Measurements from ENCODE around the gene EIF4A3. TPM values are rescaled to one million over a fixed set of nuclear protein-coding genes. Genes with fewer than 3 reads are reported as not detected.

Gene EIF4A3
- total and polyA plus RNA-seq, 10 of the 15 experiments (the other 5 are each of a cell fraction or from before 2014, with no cell fraction given) = 53.3 to 225 (median 103) TPM

DNA sequence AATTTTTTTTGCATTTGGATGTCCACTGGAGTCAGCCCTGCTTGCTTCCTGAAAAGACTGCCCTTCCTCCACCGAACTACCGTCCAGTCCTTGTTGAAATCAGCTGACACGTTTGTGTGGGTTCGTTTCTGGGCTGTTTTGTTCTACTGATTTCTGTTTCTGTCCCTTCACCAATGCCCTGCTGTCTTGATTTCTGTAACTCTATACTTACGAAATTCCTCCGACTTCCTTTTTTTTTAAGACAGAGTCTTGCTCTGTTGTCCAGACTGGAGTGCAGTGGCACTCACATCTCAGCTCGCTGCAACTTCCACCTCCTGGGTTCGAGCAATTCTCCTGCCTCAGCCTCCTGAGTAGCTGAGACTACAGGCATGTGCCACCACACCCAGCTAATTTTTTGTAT is 54.0 kb downstream of the EIF4A3 start (continued):
- no peak for TF ChIP-seq DPF2 (IDR thresholded peaks at IDR 0.05)
- no peak for TF ChIP-seq IKZF1 (conservative IDR thresholded peaks at IDR 0.05)
- TF ChIP-seq, protein P1, sequence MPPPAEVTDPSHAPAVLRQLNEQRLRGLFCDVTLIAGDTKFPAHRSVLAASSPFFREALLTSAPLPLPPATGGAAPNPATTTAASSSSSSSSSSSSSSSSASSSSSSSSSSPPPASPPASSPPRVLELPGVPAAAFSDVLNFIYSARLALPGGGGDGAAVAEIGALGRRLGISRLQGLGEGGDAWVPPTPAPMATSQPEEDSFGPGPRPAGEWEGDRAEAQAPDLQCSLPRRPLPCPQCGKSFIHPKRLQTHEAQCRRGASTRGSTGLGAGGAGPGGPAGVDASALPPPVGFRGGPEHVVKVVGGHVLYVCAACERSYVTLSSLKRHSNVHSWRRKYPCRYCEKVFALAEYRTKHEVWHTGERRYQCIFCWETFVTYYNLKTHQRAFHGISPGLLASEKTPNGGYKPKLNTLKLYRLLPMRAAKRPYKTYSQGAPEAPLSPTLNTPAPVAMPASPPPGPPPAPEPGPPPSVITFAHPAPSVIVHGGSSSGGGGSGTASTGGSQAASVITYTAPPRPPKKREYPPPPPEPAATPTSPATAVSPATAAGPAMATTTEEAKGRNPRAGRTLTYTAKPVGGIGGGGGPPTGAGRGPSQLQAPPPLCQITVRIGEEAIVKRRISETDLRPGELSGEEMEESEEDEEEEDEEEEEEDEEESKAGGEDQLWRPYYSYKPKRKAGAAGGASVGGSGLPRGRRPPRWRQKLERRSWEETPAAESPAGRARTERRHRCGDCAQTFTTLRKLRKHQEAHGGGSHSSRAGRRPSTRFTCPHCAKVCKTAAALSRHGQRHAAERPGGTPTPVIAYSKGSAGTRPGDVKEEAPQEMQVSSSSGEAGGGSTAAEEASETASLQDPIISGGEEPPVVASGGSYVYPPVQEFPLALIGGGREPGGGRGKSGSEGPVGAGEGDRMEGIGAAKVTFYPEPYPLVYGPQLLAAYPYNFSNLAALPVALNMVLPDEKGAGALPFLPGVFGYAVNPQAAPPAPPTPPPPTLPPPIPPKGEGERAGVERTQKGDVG (CRISPR knock-in tag; IDR thresholded peaks at IDR 0.05) = no peak
- no peak for TF ChIP-seq NRF1 (conservative IDR thresholded peaks at IDR 0.05; ENCODE audit: low read depth, low read length)
- TF ChIP-seq, protein P2, sequence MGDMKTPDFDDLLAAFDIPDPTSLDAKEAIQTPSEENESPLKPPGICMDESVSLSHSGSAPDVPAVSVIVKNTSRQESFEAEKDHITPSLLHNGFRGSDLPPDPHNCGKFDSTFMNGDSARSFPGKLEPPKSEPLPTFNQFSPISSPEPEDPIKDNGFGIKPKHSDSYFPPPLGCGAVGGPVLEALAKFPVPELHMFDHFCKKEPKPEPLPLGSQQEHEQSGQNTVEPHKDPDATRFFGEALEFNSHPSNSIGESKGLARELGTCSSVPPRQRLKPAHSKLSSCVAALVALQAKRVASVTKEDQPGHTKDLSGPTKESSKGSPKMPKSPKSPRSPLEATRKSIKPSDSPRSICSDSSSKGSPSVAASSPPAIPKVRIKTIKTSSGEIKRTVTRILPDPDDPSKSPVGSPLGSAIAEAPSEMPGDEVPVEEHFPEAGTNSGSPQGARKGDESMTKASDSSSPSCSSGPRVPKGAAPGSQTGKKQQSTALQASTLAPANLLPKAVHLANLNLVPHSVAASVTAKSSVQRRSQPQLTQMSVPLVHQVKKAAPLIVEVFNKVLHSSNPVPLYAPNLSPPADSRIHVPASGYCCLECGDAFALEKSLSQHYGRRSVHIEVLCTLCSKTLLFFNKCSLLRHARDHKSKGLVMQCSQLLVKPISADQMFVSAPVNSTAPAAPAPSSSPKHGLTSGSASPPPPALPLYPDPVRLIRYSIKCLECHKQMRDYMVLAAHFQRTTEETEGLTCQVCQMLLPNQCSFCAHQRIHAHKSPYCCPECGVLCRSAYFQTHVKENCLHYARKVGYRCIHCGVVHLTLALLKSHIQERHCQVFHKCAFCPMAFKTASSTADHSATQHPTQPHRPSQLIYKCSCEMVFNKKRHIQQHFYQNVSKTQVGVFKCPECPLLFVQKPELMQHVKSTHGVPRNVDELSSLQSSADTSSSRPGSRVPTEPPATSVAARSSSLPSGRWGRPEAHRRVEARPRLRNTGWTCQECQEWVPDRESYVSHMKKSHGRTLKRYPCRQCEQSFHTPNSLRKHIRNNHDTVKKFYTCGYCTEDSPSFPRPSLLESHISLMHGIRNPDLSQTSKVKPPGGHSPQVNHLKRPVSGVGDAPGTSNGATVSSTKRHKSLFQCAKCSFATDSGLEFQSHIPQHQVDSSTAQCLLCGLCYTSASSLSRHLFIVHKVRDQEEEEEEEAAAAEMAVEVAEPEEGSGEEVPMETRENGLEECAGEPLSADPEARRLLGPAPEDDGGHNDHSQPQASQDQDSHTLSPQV (IDR thresholded peaks at IDR 0.05) = no peak
- TF ChIP-seq FOXK2 (IDR thresholded peaks at IDR 0.05) = no peak
- no peak for TF ChIP-seq RFX5 (IDR thresholded peaks at IDR 0.05; ENCODE audit: low read depth, low read length)
- TF ChIP-seq MYC (IDR thresholded peaks at IDR 0.05; ENCODE audit: insufficient read depth, insufficient read length, insufficient replicate concordance, low read length, severe bottlenecking) = no peak
- no peak for TF ChIP-seq MXI1 (IDR thresholded peaks at IDR 0.05; ENCODE audit: low read depth, low read length)
- TF ChIP-seq SMARCA5 (IDR thresholded peaks at IDR 0.05) = no peak
- TF ChIP-seq, protein P3, sequence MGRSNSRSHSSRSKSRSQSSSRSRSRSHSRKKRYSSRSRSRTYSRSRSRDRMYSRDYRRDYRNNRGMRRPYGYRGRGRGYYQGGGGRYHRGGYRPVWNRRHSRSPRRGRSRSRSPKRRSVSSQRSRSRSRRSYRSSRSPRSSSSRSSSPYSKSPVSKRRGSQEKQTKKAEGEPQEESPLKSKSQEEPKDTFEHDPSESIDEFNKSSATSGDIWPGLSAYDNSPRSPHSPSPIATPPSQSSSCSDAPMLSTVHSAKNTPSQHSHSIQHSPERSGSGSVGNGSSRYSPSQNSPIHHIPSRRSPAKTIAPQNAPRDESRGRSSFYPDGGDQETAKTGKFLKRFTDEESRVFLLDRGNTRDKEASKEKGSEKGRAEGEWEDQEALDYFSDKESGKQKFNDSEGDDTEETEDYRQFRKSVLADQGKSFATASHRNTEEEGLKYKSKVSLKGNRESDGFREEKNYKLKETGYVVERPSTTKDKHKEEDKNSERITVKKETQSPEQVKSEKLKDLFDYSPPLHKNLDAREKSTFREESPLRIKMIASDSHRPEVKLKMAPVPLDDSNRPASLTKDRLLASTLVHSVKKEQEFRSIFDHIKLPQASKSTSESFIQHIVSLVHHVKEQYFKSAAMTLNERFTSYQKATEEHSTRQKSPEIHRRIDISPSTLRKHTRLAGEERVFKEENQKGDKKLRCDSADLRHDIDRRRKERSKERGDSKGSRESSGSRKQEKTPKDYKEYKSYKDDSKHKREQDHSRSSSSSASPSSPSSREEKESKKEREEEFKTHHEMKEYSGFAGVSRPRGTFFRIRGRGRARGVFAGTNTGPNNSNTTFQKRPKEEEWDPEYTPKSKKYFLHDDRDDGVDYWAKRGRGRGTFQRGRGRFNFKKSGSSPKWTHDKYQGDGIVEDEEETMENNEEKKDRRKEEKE (IDR thresholded peaks at IDR 0.05) = no peak
- TF ChIP-seq, protein P4, sequence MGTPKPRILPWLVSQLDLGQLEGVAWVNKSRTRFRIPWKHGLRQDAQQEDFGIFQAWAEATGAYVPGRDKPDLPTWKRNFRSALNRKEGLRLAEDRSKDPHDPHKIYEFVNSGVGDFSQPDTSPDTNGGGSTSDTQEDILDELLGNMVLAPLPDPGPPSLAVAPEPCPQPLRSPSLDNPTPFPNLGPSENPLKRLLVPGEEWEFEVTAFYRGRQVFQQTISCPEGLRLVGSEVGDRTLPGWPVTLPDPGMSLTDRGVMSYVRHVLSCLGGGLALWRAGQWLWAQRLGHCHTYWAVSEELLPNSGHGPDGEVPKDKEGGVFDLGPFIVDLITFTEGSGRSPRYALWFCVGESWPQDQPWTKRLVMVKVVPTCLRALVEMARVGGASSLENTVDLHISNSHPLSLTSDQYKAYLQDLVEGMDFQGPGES (IDR thresholded peaks at IDR 0.05) = no peak
